Liver (tissue), 3 donors: ENCODE results near the gene MOB3C.

ENCODE experiments used
- CTCF ChIP-seq: fragments of 150-350 bp; IDR thresholded peaks from 2 replicates; pipeline ENCODE4 v1.5.1; 2017; ENCODE audit warnings: improper control_type of control experiment, low read depth, low read length; ENCODE audit not compliant: missing input control
- GABPA ChIP-seq, 2 donors: IDR thresholded peaks in 1 of 2; conservative IDR thresholded peaks in 1 of 2; 2 replicates each; pipeline ENCODE4 v1.6.1; 2016; ENCODE audit warnings: antibody characterized with exemption in 2 of 2, mild to moderate bottlenecking in 1 of 2, moderate library complexity in 1 of 2
- RAD21 ChIP-seq, 2 donors: IDR thresholded peaks; 2 replicates each; pipeline ENCODE4 v1.6.1; 2016; ENCODE audit warnings: antibody characterized with exemption in 2 of 2, mild to moderate bottlenecking in 2 of 2
- REST ChIP-seq: IDR thresholded peaks from 2 replicates; pipeline ENCODE4 v1.6.1; 2016; ENCODE audit warnings: antibody characterized with exemption, mild to moderate bottlenecking
- SP1 ChIP-seq: IDR thresholded peaks from 2 replicates; pipeline ENCODE4 v1.6.1; 2018; ENCODE audit warnings: antibody characterized with exemption, mild to moderate bottlenecking
- TAF1 ChIP-seq: conservative IDR thresholded peaks from 2 replicates; pipeline ENCODE4 v1.6.1; 2016; ENCODE audit warnings: antibody characterized with exemption, mild to moderate bottlenecking
- donor health status: healthy.
- donor health status: healthy.

GRCh38 chr1:46580140-46580903, 36.3 kb downstream of the MOB3C start:
- TF ChIP-seq CTCF (no peak), RAD21 (IDR thresholded peaks at IDR 0.05) (no peak), REST (no peak), TAF1 (no peak), GABPA (IDR thresholded peaks at IDR 0.05 in 1 of 2, conservative IDR thresholded peaks at IDR 0.05 in 1 of 2) (no peak), SP1 (no peak)
